Osteocyte (in vitro differentiated cells): ENCODE data around the gene TSFM. TPM values are rescaled to one million over a fixed set of nuclear protein-coding genes. Genes with fewer than 3 reads are reported as not detected.

ENCODE experiments used
- DNase-seq: peaks from one replicate; pipeline ENCODE4 v3.0.0; 2021; ENCODE audit warnings: mixed read lengths; ENCODE audit not compliant: unreplicated experiment; ENCODE audit errors: extremely low spot score
- H3K27ac Mint-ChIP-seq: one replicate; pipeline ENCODE4 v1.8.0; 2021; ENCODE audit warnings: mild to moderate bottlenecking, mixed read lengths; ENCODE audit not compliant: unreplicated experiment
- H3K27me3 Mint-ChIP-seq: one replicate; pipeline ENCODE4 v1.8.0; 2021; ENCODE audit warnings: mixed read lengths; ENCODE audit not compliant: unreplicated experiment
- H3K36me3 Mint-ChIP-seq: one replicate; pipeline ENCODE4 v1.8.0; 2021; ENCODE audit warnings: mixed read lengths; ENCODE audit not compliant: unreplicated experiment
- H3K4me1 Mint-ChIP-seq: one replicate; pipeline ENCODE4 v1.8.0; 2021; ENCODE audit warnings: mixed read lengths; ENCODE audit not compliant: unreplicated experiment
- H3K4me3 Mint-ChIP-seq: one replicate; pipeline ENCODE4 v1.8.0; 2021; ENCODE audit warnings: mild to moderate bottlenecking, moderate library complexity, mixed read lengths; ENCODE audit not compliant: unreplicated experiment
- H3K9me3 Mint-ChIP-seq: one replicate; pipeline ENCODE4 v1.8.0; 2021; ENCODE audit warnings: mixed read lengths; ENCODE audit not compliant: unreplicated experiment
- total RNA-seq: library from RNA; stranded (reverse); gene quantifications from 2 replicates; pipeline ENCODE4 v1.2.1, GENCODE V29; 2021
- TF ChIP-seq, protein P1 (sequence below): fragments of 200-600 bp; sonication (generic); IDR thresholded peaks from 2 replicates; pipeline ENCODE4 v1.5.0; 2021; ENCODE audit warnings: antibody characterized with exemption, mild to moderate bottlenecking, moderate library complexity

Gene TSFM
- total RNA-seq, 1 donor from 2014 or later: 28.5 TPM

DNA sequence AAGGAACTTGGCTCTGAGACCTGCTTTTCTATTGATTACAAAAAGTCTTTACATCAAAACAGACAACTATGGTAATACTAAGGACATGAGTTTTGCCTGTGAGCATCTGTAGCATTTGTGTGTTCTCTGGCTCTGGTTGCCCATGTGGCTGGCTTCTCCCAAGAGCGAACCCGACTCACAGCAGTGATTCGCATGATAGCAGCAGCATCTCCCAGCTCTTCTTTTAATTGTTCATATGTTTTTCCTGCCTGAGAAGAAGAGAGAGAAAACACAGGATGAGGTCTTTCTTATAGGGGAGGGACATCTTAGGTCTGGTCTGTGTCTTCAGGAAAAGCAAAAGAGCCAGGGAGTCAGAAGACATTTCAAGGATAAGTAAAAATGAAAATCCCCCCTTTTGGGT, 18.4 kb downstream of the TSFM start:
- Mint-ChIP-seq H3K4me3 (no peak overlapping the region), H3K36me3 (peaks cover 42% of the 10 kb centered on the region), H3K27me3 (no peaks in the 10 kb centered on the region), H3K4me1 (no peaks in the 10 kb centered on the region), H3K27ac (no peak overlapping the region), H3K9me3 (no peaks in the 10 kb centered on the region)
- no peak for DNase-seq
- TF ChIP-seq, protein P1, sequence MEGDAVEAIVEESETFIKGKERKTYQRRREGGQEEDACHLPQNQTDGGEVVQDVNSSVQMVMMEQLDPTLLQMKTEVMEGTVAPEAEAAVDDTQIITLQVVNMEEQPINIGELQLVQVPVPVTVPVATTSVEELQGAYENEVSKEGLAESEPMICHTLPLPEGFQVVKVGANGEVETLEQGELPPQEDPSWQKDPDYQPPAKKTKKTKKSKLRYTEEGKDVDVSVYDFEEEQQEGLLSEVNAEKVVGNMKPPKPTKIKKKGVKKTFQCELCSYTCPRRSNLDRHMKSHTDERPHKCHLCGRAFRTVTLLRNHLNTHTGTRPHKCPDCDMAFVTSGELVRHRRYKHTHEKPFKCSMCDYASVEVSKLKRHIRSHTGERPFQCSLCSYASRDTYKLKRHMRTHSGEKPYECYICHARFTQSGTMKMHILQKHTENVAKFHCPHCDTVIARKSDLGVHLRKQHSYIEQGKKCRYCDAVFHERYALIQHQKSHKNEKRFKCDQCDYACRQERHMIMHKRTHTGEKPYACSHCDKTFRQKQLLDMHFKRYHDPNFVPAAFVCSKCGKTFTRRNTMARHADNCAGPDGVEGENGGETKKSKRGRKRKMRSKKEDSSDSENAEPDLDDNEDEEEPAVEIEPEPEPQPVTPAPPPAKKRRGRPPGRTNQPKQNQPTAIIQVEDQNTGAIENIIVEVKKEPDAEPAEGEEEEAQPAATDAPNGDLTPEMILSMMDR: no peak

DNA sequence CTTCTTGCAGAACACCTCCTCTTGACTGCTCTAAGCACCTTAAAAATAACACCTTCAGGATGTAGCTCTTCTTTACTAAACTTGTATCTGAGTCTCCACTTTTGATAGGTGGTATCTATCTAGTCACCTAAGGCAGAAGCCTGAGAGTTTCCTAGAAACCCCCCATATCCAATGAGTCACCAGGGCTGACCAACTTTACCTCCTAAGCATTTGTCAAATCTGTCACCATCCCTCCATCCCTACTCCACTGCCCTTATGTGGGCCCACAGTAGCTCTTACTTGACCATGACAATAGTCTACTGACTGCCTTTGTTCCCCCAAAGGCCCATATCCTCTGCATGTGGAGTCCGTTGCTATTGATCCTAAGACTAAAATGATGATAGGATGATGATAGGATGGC, 20.0 kb downstream of the TSFM start:
- TF ChIP-seq, protein P1: no peak
- Mint-ChIP-seq H3K27me3 (no peaks in the 10 kb centered on the region), H3K4me1 (no peaks in the 10 kb centered on the region), H3K36me3 (peaks cover 32% of the 10 kb centered on the region), H3K9me3 (no peaks in the 10 kb centered on the region), H3K27ac (no peak overlapping the region), H3K4me3 (no peak overlapping the region)
- DNase-seq: no peak

DNA sequence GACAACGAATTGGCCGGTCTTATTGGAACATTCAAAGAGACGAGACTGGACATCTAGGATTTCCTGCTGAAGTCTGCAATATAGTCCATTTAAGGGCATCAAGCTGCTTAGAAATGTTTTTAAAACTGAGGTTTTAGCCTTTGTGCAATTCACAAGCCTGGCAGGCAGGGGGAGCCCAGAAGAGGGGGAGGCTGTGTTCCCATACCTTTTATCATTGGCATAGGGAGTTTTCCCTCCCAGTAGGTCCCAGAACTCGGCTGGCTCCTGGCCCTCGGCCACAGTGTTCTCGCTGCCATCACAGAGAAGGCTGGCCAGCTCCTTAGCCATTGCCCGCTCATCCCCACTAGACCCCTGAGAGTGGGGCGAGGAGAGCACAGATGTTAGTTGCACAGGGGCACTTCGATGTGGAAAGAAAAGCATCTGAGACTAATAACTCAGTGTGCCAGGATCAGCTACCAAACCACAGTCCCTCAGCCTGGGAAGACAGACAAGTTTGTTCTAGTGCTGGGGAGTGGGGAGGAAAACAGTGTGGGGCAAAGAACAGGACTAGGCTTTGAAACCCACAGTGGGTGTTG, 20.8 kb downstream of the TSFM start:
- Mint-ChIP-seq H3K27ac (no peak overlapping the region), H3K36me3 (peaks cover 28% of the 10 kb centered on the region), H3K4me1 (no peaks in the 10 kb centered on the region), H3K4me3 (no peak overlapping the region), H3K9me3 (no peaks in the 10 kb centered on the region), H3K27me3 (no peaks in the 10 kb centered on the region)
- TF ChIP-seq, protein P1: peak; percentile 79
- DNase-seq: no peak

DNA sequence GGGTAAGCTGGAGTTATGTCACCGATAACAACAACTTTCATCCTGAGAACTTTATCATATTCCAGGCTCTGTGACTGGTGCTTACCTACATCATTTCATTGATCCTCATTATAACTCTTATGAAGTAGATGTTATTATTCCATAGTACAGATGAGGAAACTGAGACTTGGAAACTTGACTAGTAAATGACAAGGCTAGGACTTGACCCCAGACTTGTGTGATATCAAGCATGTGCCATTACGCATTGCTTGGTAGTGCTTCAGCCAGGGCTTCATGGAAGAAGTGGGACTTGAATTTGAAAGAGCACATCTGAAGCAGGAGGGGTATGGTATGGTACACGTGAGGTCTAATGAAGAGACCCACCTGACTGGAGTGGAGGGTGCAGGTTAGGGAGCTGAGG, 24.1 kb downstream of the TSFM start:
- Mint-ChIP-seq H3K9me3 (no peaks in the 10 kb centered on the region), H3K4me1 (no peaks in the 10 kb centered on the region), H3K27ac (no peak overlapping the region), H3K27me3 (no peaks in the 10 kb centered on the region), H3K4me3 (no peak overlapping the region), H3K36me3 (peaks cover 18% of the 10 kb centered on the region)
- TF ChIP-seq, protein P1: no peak
- no peak for DNase-seq

DNA sequence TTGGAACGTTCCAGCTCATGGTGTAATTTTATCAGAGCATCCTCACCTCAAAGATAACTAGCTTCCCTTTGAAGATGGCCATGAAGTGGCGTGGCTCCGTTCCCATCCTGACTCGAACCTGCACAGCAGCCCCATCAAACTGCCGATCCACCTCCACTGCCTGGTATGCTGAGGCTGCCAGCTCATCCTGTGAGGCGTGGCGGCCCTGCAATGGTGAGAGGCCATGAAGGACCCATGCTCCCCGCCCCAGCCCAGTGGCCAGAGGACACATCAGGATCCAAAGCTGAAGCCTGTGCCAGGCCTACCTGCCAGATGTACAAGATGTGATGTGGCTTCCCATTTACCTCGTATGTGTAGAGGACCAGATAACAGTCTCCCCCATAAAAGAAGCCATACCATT, 24.7 kb downstream of the TSFM start:
- H3K4me3 Mint-ChIP-seq: no peak overlapping the region
- H3K27ac Mint-ChIP-seq: no peak overlapping the region
- H3K36me3 Mint-ChIP-seq: peaks cover 15% of the 10 kb centered on the region
- DNase-seq: no peak
- H3K9me3 Mint-ChIP-seq: no peaks in the 10 kb centered on the region
- no peaks in the 10 kb centered on the region for H3K4me1 Mint-ChIP-seq
- H3K27me3 Mint-ChIP-seq: no peaks in the 10 kb centered on the region
- TF ChIP-seq, protein P1: no peak
